GM18517 (cell line): ENCODE results near the gene SLC25A6.
"Not testable (repeated sequence)": the region's sequence is repeated elsewhere in the genome, so short reads cannot be mapped to it uniquely, and the experiment has no call there.

ENCODE experiments used
- ATAC-seq: cut with Tn5 transposase; IDR thresholded peaks from one replicate; pipeline ENCODE4 v1.9.1; 2021; ENCODE audit warnings: mild to moderate bottlenecking, moderate library complexity; ENCODE audit not compliant: unreplicated experiment

The SLC25A6 gene

DNA sequence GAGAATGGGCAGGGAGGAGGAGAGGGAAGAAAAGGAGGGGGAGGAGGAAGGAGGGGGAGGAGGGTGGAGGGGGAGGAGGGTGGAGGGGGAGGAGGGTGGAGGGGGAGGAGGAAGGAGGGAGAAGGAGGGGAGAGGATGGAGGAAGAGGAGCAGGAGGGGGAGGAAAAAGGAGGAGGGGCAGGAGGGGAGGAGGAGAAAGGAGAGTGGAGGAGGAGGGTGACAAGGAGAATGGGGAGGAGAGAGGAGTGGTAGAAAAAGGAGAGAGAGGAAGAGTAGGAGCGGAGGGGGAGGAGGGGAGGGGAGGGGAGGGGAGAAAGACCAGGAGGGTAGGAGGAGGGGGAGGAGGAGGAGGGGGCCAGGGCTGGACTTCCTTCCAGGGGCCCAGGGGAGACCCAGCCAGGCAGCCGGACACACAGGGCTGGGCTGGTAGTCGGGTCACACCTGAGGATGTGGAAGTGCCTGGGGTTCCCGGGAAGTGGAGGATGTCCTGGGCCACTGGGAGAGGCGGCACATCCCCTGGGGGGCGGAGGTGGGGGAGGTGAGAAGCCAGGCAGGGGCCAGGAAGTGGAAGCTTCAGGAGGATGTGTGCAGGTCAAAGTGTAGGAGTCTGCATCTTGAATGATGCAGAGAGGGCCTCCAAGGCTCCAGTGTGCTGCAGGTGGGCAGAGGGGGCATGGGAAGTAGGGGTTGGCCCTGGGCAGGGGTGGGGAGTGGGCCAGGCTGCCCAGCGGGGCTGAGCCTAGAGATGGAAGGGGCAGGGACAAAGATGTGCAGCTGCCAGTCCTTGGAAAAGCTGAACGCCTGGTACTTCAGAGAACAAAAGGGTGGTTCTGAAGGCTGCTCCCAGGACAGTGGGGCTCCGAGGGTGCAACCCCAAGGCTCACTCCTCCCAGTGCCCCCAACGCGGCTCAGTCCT lies 36.5 kb downstream of the SLC25A6 start:
- ATAC-seq, result no peak

DNA sequence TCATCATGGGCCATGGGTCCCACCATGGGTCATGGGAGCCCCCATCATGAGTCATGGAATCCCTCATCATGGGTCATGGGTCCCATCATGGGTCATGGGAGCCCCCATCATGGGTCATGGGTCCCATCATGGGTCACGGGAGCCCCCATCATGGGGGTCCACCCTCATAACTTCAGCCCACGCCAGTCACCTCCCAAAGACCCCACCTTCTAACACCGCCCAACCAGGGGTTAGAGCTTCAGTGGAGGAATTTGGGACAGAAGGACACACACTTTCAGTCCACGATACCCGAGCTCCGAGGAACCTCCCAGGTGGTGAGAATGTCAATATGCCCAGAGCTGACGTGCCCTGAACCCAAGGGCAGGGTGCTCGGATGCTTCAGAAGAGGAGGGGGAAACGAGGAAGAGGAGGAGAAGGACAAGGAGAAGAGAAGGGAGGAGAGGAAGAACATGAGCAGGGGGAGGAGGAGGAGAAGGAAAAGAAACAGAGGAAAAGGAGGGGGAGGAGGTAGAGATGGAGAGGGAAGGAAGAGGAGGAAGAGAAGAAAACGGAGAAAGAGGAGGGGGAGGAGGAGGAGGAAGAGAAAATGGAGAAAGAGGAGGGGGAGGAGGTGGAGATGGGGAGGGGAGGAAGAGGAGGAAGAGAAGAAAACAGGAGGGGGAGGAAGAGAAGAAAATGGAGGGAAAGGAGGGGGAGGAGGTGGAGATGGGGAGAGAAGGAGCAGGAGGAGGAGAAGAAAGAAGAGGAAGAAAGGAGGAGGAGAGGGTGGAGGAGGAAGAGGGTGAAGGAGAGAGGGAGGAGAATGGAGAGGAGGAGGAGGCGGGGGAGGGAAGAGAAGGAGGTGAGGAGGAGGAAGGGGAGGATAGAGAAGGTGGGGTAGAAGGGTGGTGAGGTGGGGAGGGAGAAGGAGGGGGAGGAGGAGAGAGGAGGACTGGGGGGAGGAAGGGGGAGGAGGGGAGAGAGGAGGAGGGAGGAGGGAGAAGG lies 37.6 kb downstream of the SLC25A6 start:
- no peak for ATAC-seq

GRCh38 chrX:1351981-1352714 lies 39.8 kb downstream of the SLC25A6 start:
- ATAC-seq, result no peak

DNA sequence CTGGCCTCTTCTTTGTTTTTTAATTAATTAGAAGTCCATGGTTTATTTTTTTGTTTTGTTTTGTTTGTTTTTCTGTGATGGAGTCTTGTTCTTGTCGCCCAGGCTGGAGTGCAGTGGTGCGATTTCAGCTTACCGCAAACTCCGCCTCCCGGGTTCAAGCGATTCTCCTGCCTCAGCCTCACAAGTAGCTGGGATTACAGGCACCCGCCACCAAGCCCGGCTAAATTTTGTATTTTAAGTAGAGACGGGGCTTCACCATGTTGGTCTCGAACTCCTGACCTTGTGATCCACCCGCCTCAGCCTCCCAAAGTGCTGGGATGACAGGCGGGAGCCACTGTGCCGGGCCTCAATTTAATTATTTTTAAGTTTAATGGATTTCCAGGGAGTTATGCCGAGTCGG lies 42.3 kb downstream of the SLC25A6 start:
- not testable (repeated sequence) for ATAC-seq

DNA sequence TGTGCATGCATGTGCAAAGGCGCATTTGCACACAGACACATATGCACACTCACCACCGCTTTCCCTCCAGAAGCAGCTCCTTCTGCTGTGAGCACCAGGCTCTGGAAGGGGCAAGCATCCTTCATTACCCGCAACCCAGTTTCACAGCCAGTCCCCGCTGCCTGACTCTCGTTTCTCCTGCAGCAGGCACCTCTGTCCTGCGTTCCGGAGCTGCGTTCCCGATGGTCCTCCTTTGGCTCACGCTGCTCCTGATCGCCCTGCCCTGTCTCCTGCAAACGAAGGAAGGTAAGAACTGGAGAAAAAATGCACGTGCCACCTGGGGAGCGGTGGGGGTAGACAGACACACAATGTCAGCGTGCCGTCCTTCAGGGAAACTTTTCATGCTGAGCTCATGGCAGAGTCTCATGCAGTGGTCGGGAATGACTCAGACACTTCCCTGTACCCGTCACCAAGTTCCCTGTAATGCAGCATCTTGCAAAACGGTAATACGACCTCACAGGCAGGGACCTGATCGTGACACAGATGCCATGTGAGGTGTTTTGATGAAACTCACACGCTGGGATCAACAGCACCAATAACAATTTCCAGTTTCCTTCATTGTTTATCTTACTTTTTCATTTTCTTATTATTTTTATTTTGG lies 50.2 kb downstream of the SLC25A6 start:
- no peak for ATAC-seq

DNA sequence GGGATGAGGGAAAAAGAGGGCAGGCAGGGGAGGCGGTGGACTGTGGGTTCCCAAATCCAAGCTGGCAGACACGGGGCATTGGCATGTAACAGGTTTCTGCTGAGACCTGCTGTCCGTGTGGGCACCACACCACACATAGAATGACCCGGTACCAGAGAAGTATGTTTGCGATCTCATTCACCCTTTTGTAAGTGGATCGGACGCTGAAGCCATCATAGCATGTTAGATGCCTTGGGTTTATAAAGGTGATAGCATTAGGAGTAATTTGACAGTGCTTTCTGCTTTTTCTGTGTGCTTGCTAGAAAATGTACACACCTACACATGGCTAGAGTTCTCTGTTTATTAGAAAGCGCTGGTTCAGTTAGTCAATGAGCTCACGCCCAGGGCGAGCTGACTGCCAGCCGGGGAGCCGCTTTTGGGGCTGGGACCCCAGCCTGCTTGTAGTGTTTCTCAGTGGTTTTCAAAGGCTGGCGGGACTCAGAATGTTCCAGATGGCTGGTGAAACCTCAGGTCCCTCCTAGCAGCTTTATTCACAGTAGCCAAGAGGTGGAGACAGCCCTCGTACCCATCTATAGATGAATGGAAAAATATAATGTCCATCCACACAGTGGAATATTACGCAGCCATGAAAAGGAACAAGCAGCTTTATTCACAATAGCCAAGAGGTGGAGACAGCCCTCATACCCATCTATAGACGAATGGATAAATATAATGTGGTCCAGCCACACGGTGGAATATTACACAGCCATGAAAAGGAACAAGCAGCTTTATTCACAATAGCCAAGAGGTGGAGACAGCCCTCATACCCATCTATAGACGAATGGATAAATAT lies 54.7 kb downstream of the SLC25A6 start:
- peak; percentile 37 for ATAC-seq

DNA sequence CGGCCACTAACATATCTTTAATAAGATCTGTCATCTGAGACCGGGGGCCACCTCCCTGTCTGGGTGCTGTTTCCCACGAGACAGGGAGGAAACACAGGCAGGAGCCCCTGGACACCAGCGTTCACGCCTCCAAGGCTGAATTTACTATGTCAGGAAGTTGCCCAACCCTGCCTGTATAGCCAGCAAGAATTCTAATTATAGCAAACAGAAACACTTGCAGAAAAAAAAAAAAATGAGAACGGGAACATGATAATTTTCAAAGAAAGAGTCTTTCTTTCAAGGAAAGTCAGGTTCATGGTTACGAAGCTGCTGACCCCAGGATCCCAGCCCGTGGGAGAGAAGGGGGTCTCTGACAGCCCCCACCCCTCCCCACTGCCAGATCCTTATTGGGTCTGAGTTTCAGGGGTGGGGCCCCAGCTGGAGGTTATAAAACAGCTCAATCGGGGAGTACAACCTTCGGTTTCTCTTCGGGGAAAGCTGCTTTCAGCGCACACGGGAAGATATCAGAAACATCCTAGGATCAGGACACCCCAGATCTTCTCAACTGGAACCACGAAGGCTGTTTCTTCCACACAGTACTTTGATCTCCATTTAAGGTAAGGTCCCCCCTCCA lies 55.5 kb downstream of the SLC25A6 start, which contains the start of gene IL3RA:
Gene IL3RA (plus strand): TSS at position 455 of the 613 bp plus-strand sequence. CDS start 4,981 bp downstream, outside the sequence.
- peak; percentile 53 for ATAC-seq
